ENCODE data around the gene SLC2A4. TPM values are rescaled to one million over a fixed set of nuclear protein-coding genes. Genes with fewer than 3 reads are reported as not detected.

Gene SLC2A4
- total RNA-seq, 1 donor from 2014 or later, result 11.7 TPM

GRCh38 chr17:7279448-7279847 is 2.1 kb upstream of the SLC2A4 start:
- no peak for DNase-seq

DNA sequence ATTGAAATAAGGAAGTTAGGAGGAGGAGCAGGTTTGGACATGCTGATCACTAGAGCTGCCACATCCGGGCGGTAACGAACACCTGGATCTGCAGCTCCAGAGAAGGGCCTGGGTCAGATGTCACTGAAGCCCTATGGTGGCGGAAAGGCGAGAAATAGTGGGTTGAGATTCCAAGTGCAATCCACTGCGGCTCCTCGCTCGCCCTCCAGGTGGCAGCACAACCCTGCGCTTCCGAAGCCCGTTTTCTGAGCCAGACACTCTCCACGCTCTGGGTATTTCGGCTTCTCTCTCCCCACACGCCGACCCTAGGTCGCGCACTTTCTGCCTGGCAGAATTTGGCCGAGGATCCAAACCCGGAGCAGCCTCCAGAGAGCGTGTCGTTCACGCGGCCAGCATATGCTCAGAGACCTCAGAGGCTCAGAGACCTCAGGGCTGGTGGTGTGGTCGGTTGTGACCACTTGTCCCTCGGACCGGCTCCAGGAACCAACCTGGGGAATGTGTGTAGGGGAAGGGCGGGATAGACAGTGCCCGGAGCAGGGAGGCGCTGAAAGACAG is 922 bp upstream of the SLC2A4 start:
- DNase-seq, result peak; percentile 79

GRCh38 chr17:7281953-7282751 is 634 bp downstream of the SLC2A4 start:
- no peak for DNase-seq

GRCh38 chr17:7282752-7283321 is 1.3 kb downstream of the SLC2A4 start:
- no peak for DNase-seq

GRCh38 chr17:7283471-7284216 is 2.1 kb downstream of the SLC2A4 start:
- no peak for DNase-seq

DNA sequence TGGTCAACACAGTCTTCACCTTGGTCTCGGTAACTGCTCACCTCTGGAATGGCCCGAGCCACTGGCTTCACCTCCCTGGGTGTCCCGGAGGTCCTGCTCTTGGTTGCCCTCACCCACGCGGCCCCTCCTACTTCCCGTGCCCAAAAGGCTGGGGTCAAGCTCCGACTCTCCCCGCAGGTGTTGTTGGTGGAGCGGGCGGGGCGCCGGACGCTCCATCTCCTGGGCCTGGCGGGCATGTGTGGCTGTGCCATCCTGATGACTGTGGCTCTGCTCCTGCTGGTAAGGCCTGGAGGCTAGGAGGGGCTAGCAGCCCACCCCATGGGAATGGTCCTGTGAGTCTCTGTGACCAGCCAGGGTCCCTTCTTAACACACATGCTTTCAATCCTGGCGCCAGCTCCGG is 3.4 kb downstream of the SLC2A4 start:
- no peak for DNase-seq

DNA sequence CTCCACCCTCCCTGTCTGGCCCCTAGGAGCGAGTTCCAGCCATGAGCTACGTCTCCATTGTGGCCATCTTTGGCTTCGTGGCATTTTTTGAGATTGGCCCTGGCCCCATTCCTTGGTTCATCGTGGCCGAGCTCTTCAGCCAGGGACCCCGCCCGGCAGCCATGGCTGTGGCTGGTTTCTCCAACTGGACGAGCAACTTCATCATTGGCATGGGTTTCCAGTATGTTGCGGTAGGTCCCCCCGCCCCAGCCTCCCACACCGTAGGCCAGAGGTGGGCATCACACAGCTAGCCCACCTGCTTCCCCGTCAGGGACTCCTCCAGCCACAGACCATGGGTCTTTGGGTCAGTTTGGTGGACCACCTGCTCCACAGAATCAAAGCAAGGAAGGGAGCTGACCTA is 4.2 kb downstream of the SLC2A4 start:
- DNase-seq, result no peak

DNA sequence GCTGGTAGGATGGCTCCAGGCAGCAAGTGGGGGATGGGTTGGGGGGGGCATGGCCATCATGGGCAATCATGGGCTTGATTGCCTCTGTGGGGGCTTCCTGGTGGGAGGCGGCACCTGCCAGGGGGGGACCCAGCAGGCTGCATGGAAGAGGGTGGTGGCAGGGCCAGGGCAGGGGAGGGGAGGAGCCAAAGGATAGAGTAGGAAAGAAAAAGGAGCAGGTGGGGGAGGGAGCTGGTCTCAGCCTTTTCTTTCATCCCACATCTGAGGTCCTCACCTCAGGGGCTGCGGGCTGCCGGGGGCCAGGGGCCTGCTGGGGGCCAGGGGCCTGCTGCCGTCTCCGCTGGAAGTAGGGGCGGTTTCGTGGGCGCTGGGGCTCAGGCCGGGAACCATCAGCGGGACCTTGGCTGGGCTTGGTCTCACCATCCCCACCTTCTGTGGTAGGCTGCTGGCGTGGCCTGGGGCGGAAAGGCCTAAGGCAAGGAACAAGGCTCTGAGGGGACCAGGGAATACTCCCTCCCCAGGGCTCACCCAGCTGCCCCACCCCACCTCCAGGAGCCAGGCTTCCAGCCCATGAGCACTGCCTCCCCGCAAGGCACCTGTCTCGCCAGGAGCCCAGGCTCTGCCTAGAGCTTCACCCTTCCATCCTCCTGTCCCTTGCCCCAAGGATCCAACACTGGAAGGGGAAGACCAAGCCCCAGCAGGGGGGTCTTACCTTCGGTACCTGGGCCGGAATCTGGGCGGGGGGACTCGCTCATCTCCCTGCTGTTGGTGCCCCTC is 7.9 kb downstream of the SLC2A4 start:
- no peak for DNase-seq

DNA sequence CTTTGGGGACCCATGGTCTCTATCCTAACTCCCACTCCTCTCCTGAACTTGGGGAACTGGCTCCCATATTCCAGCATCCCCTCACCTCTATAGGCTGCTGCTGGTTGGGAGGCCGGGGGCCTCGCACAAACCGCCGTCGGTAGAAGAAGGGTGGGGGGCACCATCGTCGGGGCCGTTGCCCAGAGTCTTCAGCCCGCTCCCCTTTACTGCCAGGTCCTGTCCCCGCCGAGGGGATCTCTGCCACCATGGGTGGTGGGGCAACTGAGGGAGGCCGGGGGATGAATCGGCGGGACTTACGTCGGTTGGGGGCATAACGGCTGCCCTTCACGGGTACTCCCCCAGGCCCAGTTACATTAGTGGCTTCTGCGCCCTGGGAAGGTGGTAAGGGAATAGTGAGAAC is 8.6 kb downstream of the SLC2A4 start:
- DNase-seq, result no peak

DNA sequence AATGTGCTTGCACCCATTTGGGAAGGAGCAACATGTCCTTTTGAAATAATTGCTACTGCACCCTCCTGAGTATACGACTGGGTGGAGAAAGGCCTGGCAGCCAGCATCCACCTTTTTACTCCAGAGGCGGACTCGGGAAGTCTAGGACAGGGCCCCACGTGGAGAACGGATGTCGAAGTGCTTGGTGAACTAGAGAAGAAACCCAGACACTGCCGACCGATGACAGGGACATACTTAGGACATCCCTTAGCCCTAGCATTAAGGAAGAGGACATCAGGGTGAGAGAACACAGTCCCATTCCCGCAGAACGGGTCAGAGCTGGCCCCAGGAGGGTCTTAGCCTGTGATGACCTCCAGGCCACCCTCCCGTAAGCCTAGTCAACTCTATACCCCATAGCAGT is 9.2 kb downstream of the SLC2A4 start:
- no peak for DNase-seq

GRCh38 chr17:7292194-7292593 is 10.7 kb downstream of the SLC2A4 start:
- no peak for DNase-seq

- no peak for DNase-seq
Measured at GRCh38 chr17:7292729-7293128, 11.2 kb downstream of the SLC2A4 start.

DNA sequence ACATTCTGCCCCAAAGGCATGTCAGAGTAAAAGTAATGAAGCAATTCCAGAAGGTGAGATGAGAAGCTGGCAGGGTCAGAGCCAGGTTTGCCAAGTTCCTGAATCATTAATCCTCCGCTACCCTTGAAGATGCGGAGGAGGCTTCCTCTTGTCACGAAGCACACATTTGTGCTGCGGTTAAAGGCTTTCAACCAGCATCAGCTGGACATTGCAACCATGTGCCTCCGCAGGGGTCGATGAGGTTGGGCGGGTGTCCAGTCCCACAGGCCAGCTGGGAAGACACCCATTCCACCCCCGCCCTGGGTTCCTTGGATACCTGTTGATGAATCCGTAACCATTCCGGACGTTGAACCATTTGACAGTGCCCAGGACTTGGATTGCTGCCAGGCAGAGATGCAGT is 11.6 kb downstream of the SLC2A4 start:
- no peak for DNase-seq

- no peak for DNase-seq
Measured at GRCh38 chr17:7293816-7294613, 12.5 kb downstream of the SLC2A4 start.

- no peak for DNase-seq
Measured at GRCh38 chr17:7294614-7295153, 13.2 kb downstream of the SLC2A4 start, which contains the start of gene YBX2. TSS of gene YBX2 (minus strand) at chr17:7294639. CDS start at chr17:7294500, 139 bp downstream.

DNA sequence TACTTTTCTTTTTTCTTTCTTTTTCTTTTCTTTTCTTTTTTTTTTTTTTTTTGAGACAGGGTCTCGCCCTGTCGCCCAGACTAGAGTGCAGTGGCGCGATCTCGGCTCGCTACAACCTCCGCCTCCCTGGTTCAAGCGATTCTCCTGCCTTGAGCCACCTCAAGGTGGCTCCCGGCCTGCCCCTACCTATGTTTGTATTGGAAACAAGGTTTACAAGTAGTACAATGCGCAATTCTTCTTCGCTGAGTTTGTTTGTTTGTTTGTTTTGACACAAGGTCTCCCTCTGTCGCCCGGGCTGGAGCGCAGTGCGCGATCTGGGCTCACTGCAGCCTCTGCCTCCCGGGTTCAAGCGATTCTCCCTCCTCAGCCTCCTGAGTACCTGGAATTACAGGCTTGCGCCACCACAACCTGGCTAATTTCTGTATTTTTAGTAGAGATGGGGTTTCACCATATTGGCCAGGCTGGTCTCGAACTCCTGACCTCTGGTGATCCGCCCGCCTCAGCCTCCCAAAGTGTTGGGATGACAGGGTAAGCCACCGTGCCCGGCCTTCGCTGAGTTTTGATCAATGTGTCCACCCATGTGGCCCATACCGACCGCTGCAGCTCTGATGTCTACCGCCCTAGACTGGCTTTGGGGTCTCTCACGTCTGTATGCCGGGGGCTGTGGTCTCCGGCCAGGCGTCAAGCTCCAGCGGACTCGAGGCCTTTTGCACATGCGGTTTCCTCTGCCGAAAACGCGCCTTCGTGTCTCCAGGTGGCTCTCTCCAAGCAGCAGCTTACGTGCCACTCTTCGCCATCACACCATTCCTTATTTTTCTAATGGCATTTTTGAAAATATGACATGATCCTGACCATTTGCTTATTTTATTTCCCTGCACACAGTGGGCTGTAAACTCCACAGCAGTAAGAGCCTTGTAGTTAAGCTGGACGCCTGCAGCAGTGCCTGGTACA is 14.0 kb downstream of the SLC2A4 start:
- DNase-seq, result no peak

GRCh38 chr17:7296189-7296861 is 14.8 kb downstream of the SLC2A4 start:
- no peak for DNase-seq

DNA sequence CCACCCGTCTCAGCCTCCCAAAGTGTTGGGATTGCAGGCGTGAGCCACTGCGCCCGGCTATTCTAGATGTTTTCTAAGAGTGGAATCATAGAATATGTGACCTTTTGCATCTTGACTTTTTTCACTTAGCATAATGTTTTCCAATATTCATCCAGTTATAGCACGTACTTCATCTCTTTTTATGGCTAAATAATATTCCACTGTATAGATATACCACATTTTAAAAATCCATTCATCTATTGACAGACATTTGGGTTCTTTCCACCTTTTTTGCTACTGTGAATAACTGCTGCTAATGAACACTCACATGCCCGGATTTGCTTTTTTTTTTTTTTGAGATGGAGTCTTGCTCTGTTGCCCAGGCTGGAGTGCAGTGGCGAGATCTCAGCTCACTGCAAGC is 22.7 kb downstream of the SLC2A4 start:
- DNase-seq, result no peak
